HG03571 (cell line): Measurements from ENCODE around the gene JMJD4.

Source experiments
- ATAC-seq: cut with Tn5 transposase; IDR thresholded peaks from one replicate; pipeline ENCODE4 v1.9.1; 2021; ENCODE audit not compliant: unreplicated experiment

The JMJD4 gene

GRCh38 chr1:227769047-227769935, 34.2 kb upstream of the JMJD4 start:
- ATAC-seq = no peak

- ATAC-seq = no peak
Observed at GRCh38 chr1:227768640-227769039, 33.5 kb upstream of the JMJD4 start.

DNA sequence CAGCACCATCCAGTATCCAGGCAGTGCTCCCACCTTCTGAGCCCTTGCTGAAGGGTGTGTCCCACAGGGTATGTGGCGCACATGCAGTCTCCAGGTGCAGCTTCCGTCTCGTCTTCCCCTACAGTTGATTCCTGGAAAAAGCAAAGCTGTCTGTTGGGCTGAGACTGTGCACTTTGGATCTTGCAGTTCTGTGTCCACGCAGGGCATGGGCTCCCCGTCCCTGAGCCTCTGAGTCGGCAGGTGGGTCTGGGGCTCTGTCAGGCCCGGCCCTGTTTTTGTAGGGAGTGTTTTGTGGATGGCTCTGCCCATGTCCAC, 33.0 kb upstream of the JMJD4 start:
- no peak for ATAC-seq

DNA sequence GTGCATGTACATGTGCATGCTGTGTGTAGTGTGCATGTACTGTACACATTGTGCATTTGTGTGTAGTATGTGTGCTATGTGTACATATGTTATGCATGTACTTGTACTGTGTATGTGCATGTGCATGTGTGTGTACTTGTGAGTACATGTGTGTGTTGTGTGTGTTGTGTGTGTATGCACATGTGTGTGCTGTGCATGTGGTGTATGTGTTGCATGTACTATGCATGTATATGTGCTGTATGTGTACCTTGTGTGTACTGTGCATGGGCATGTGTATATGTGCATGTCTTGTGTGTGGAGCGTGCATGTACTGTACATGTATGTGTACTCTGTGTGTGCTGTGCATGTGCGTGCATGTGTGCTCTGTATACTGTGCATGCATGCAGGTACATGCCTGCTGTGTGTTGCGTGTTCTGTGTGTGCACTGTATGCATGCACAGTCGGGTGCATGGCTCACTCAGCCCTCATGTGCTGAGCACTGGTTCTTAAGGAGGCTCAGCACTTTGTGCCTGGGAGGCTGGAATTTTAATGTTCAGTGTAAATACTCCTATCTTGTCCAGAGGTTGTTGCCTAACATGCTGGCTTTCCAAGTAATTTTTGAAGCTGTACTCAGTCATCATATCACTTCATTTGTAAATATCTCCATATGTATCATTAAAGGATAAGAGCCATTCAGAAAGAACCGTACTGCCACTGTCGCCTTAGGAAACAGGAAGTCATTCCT, 32.5 kb upstream of the JMJD4 start:
- no peak for ATAC-seq

DNA sequence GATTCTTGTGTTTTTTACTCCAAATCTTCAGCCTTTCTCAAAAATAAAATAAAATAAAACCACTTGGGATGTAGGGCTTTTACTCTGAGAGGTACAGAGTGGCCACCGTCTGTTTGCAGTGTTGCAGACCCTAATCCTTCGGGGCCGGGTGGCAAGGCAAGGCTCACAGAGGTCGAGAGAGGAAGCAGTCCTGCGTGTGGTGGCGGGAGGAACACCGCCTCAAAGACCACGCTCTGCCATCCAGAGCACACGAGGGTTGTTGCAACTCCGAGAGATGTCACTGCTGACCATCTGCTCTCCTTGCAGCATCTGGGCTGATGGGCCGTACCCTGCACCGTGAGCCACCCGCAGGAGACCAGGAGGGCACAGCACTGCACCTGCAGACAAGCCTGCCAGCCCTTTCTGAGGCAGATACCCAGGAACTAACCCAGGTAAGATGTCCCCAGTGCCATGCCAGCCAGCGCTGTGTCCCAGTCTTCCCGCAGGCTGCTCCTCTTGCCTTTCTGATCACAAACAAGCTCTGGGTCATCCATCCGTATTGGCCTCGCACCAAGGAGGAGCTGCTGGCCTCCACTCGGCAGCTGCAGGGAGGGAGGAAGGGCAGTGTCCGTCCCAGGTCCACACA, 31.7 kb upstream of the JMJD4 start:
- ATAC-seq = no peak

- peak; percentile 39 for ATAC-seq
Observed at GRCh38 chr1:227766015-227766634, 31.0 kb upstream of the JMJD4 start.

- no peak for ATAC-seq
Observed at GRCh38 chr1:227765261-227766014, 30.3 kb upstream of the JMJD4 start.

DNA sequence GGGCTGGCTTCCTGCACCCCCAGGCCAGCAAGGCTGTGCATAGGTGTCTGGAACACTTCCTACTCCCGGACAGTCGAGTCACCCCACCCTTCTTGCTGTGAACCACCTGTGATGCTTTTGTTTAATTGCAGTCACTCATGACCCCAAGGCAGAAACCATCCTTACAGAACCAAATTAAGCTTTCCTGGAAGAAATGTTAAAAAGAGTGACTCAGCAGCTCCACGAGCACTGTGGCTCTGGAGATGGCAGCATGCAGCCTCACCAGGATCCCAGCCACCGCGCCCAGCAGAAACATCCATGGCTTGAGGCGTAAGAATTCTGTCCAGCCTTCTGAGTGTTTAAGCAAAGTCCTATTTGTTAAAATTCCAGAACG, 28.9 kb upstream of the JMJD4 start:
- no peak for ATAC-seq

- no peak for ATAC-seq
Observed at GRCh38 chr1:227763246-227764018, 28.3 kb upstream of the JMJD4 start.

DNA sequence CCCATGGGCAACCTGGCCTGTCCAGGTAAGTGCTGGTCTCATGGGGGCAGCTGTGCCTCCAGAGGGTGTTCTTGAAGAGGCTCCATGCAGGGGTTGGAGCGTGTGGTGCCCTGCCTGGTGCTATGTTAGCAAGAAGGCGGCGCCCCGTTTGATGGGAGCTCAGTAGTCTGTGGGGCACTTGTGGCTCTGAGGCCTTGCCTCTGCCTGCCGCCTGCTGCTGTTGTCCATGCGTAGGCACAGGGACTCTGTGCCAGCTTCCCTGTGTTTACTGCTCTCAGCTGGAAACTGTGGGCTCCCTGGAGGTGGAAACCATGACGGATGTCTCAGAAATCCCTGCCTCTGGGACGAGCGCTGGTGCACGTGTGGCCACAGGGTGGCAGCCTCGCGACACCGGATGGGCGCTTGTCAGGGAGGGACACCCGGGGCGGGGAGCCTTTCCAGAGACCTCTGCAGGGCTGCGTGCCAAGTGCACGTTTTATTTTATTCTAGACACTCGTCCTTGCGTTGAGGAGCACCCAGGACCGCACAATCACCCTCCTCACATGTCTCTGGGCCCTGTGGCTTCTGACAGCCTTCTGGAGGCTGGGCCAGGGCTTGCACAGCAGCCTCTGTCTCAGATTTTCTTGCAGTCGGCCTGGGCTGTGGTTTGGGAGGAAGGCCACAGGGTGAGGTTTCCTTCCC, 27.3 kb upstream of the JMJD4 start:
- peak; percentile 77 for ATAC-seq

DNA sequence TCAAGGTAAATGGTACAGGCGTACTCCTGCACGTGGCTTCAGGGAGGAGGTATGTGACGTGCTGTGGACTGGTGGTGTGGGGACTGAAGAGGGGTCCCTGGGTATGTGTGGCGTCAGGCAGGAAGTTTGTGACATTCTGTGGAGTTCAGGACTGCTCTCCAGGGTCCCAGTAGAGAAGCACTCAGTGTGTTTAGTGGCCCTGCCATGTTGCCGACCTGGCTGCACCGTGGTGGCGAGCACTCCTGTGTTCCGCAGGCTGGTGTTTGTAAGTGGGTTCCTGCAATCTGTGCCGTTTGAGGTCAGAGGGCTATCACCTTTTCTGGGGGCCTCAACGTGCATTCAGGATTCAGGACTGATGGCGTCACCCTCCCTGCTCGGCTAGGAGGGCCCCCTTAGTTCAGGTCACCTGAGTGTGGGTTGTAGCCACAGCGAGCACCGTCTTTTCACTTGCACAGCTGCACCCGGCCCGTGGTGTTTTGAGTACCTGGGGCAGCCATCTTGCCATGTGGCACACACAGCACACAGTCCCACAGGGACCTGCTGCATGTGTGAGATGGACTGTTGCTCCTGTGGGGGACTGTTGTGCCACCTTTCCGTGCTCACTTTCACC, 26.6 kb upstream of the JMJD4 start:
- no peak for ATAC-seq

- no peak for ATAC-seq
Observed at GRCh38 chr1:227760377-227760776, 25.3 kb upstream of the JMJD4 start.

GRCh38 chr1:227759341-227760300, 24.5 kb upstream of the JMJD4 start:
- no peak for ATAC-seq

- ATAC-seq = no peak
Observed at GRCh38 chr1:227758366-227758765, 23.3 kb upstream of the JMJD4 start.

DNA sequence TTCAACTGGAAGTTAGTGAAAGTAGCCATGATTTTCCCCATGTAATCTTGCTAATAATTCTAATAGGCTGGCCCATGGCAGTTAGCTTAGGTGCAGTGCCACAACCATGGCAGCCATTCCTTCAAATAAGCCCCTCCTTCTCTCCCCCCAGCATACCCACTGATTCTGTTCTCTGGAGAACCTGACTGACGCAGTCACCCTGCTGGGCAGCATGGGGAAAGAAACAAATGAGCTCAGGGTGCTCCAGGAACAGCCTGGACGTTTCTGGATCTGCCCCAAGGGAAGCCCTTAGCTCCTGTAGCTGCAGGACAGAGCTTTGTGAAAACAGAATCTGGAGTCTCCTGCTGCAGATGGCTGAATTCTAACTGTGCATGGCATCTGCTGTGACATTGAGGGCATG, 22.7 kb upstream of the JMJD4 start:
- no peak for ATAC-seq

GRCh38 chr1:227756172-227756959, 21.3 kb upstream of the JMJD4 start:
- no peak for ATAC-seq

GRCh38 chr1:227754958-227755357, 19.9 kb upstream of the JMJD4 start:
- ATAC-seq = no peak
